ENCODE measurements around the gene GRK5. TPM values are rescaled to one million over a fixed set of nuclear protein-coding genes. Genes with fewer than 3 reads are reported as not detected.

GRK5 gene
- total RNA-seq, 1 experiment from 2014 or later = 4.8 TPM

DNA sequence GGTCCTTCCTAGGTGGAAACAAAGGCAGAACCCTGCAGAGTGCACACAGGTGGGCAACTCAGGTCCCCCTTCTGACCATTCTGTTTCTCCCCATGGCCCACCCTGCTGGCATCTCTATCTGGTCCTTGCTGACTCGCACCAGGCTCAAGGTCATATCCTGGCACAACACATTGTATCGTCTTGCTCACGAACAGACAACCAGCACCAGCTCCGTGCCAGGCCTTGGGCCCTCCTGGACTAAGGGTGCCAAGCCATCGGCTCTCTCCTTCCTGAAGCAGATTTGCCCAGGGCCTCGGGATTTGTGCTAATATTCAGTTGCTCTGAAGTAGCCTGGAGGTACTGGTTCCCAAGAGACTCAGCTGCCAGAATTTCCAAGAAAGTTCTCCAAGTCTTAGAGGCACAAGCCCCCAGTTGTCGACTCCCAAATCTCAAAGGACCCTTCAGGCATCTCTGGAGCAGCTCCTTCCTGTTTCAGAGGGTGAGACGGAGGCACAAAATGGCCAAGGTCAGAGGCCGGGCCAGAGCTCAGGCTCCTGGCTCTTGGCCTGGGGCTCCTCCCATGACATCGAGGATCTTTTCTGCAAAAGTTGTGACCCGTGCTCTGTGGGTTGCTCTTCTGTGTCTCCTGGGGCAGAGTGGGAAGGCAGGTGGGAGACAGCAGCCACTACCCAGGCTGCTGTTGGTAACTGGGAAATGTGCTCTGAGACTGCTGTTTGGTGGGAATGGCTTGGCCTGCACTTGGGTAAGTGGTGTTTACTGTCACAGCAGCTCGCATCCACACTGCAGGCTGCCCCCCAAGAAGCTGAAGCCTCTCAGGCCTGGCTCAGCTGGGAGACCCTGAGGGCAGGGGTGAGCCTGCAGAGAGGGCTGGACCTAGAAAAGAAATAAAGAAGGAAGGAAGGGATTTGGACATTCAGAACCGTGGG is 213.8 kb downstream of the GRK5 start:
- Histone ChIP-seq H3K4me2 (no peak overlapping the region), H3K27me3 (ENCODE audit: insufficient read depth, low read depth) (no peaks in the 10 kb centered on the region)
- TF ChIP-seq EZH2 (IDR thresholded peaks at IDR 0.05; ENCODE audit: low read depth) = no peak
- TF ChIP-seq, protein P1, sequence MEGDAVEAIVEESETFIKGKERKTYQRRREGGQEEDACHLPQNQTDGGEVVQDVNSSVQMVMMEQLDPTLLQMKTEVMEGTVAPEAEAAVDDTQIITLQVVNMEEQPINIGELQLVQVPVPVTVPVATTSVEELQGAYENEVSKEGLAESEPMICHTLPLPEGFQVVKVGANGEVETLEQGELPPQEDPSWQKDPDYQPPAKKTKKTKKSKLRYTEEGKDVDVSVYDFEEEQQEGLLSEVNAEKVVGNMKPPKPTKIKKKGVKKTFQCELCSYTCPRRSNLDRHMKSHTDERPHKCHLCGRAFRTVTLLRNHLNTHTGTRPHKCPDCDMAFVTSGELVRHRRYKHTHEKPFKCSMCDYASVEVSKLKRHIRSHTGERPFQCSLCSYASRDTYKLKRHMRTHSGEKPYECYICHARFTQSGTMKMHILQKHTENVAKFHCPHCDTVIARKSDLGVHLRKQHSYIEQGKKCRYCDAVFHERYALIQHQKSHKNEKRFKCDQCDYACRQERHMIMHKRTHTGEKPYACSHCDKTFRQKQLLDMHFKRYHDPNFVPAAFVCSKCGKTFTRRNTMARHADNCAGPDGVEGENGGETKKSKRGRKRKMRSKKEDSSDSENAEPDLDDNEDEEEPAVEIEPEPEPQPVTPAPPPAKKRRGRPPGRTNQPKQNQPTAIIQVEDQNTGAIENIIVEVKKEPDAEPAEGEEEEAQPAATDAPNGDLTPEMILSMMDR (conservative IDR thresholded peaks at IDR 0.05) = no peak

DNA sequence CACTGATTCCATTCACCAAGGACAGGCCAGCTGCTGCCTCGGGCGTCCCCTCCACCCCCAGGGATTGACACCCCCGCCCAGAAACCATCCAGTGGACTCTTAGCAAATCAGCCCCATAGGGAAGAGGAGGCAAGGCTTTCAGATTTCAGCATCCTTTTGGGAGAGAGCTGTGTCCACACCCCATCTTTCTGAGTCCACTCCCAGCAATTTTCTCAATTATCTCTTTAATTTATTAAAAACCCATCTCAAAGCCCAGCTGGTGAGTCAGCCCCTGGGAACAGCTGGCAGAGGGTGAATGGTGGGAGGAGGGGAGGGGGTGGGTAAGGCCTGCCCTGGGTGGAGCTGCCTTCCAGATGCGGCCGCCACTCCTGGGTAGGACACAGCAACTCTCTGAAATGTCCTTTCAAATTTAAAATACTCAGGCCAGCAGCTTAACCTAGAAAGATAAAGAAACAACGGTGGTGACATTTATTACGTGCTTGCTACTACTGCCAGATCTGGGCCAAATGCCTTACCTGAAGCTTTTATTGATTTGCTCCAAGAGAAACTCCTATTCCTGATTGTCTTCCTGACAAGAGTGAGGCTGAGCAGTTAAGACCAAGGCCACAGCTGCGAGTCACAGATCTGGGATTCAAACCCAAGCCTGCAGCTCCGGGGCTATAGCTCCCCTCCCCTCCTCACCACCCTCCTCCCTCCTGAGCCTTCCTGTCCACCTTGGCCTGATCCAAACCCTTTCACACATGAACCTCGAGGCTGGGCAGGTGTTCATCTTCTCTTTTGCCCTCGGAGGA is 214.7 kb downstream of the GRK5 start:
- Histone ChIP-seq H3K79me2 (ENCODE audit: low read depth) (no peaks in the 10 kb centered on the region), H3K4me3 (no peak overlapping the region), H3F3A (ENCODE audit: insufficient read depth, low read depth) (no peaks in the 10 kb centered on the region), H2AFZ (no peak overlapping the region), H3K27ac (no peak overlapping the region), H4K20me1 (ENCODE audit: insufficient read depth) (no peaks in the 10 kb centered on the region), H3K36me3 (ENCODE audit: low read depth) (no peaks in the 10 kb centered on the region), H3K4me1 (replicated peaks; ENCODE audit: insufficient read depth) (no peaks in the 10 kb centered on the region), H3K27me3 (ENCODE audit: insufficient read depth, low read depth) (no peaks in the 10 kb centered on the region), H3K9me3 (ENCODE audit: insufficient read depth, low read depth) (no peaks in the 10 kb centered on the region), H3K9me2 (ENCODE audit: insufficient read depth) (no peaks in the 10 kb centered on the region), H3K4me2 (no peak overlapping the region)
- POLR2A ChIA-PET (ENCODE audit: unreplicated experiment) = no interaction called here
- no TSS peak for BruUV-seq (replicated peaks)
- no peak for TF ChIP-seq EZH2 (IDR thresholded peaks at IDR 0.05; ENCODE audit: low read depth)
- TF ChIP-seq, protein P1 (conservative IDR thresholded peaks at IDR 0.05) = no peak
- CTCF ChIA-PET = no interaction called here
- DNase-seq = no peak
- intact Hi-C loops (cut with micrococcal nuclease; ENCODE audit: unreplicated experiment) = no loop called here

More for the DNA sequence above, 213.8 kb downstream of the GRK5 start:
- intact Hi-C loops (cut with micrococcal nuclease; ENCODE audit: unreplicated experiment) = no loop called here
- Histone ChIP-seq H3K27ac (no peak overlapping the region), H3F3A (ENCODE audit: insufficient read depth, low read depth) (no peaks in the 10 kb centered on the region), H3K79me2 (ENCODE audit: low read depth) (no peaks in the 10 kb centered on the region), H2AFZ (no peak overlapping the region), H4K20me1 (ENCODE audit: insufficient read depth) (no peaks in the 10 kb centered on the region), H3K4me3 (no peak overlapping the region), H3K4me1 (replicated peaks; ENCODE audit: insufficient read depth) (no peaks in the 10 kb centered on the region), H3K36me3 (ENCODE audit: low read depth) (no peaks in the 10 kb centered on the region), H3K9me2 (ENCODE audit: insufficient read depth) (no peaks in the 10 kb centered on the region), H3K9me3 (ENCODE audit: insufficient read depth, low read depth) (no peaks in the 10 kb centered on the region)
- ChIA-PET POLR2A (ENCODE audit: unreplicated experiment) (no interaction called here), CTCF (no interaction called here)
- no peak for DNase-seq
- no TSS peak for BruUV-seq (replicated peaks)

DNA sequence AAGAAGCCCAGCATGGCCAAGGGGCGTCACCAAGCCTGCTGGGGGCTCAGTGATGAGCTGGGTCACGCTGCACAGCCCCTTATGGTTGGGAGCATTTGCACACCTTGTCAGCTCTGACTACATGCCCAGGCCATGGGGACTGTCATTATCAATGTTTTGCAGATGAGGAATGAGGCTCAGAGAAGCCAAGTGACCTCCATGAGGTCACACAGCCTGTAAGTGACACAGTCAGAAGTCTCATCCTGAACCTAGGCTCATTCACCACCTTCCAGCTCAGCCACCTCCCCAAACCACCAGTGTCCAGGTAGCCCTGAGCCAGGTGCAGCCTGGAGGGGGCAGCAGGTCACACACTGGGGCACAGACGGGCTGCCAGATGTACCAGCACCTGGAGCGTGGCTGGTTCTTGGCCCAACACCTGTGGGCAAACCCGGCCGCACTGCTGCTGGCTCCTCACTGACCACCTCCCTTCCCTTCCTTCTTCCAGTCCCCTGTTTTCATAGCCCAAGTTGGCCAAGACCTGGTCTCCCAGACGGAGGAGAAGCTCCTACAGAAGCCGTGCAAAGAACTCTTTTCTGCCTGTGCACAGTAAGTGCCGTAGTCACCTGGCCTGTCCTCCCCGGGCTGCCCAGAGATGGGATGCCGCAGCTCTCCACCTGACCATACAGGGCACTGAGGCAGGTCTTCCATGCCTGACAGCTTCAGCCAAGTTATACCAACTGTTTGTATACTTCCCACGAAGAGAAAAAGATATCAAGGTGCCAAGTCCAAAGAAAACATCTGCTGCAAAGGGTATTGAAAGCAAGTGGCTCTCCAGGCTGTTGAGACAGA is 215.5 kb downstream of the GRK5 start:
- BruUV-seq (replicated peaks) = no TSS peak
- CTCF ChIA-PET = interaction anchor here (0.6 kb wide), 1 partner anchor 170 kb away, joined by 3 read pairs; no protein-coding TSS in a partner anchor
- intact Hi-C loops (cut with micrococcal nuclease; ENCODE audit: unreplicated experiment) = no loop called here

More for the DNA sequence above, 215.5 kb downstream of the GRK5 start:
- Histone ChIP-seq H3K4me2 (no peak overlapping the region), H3K4me3 (no peak overlapping the region), H3K79me2 (ENCODE audit: low read depth) (no peaks in the 10 kb centered on the region), H2AFZ (no peak overlapping the region), H3K9me3 (ENCODE audit: insufficient read depth, low read depth) (no peaks in the 10 kb centered on the region), H3K36me3 (ENCODE audit: low read depth) (no peaks in the 10 kb centered on the region), H3K9me2 (ENCODE audit: insufficient read depth) (no peaks in the 10 kb centered on the region), H3F3A (ENCODE audit: insufficient read depth, low read depth) (no peaks in the 10 kb centered on the region), H3K27ac (no peak overlapping the region), H3K4me1 (replicated peaks; ENCODE audit: insufficient read depth) (no peaks in the 10 kb centered on the region), H4K20me1 (ENCODE audit: insufficient read depth) (no peaks in the 10 kb centered on the region), H3K27me3 (ENCODE audit: insufficient read depth, low read depth) (no peaks in the 10 kb centered on the region)
- TF ChIP-seq, protein P1 (conservative IDR thresholded peaks at IDR 0.05) = no peak
- TF ChIP-seq EZH2 (IDR thresholded peaks at IDR 0.05; ENCODE audit: low read depth) = no peak
- POLR2A ChIA-PET (ENCODE audit: unreplicated experiment) = no interaction called here
- no peak for DNase-seq

Measured in PC-9 (cell line).